Suprapubic skin (tissue), 3 donors: ENCODE data around the gene ZNF223.

Source experiments
- CTCF ChIP-seq, 2 donors: fragments of 200-600 bp in 1 of 2; fragments of 450-650 bp in 1 of 2; sonication (generic) in 1 of 2; IDR thresholded peaks; one replicate each; pipeline ENCODE4 v1.5.1; 2016 to 2019; ENCODE audit warnings: antibody characterized with exemption in 2 of 2, mild to moderate bottlenecking in 1 of 2, moderate library complexity in 1 of 2
- EP300 ChIP-seq: sonication (generic); formaldehyde crosslinking; IDR thresholded peaks from one replicate; pipeline ENCODE4 v1.6.1; 2017; ENCODE audit warnings: antibody characterized with exemption
- POLR2A ChIP-seq, 2 donors: fragments of 450-650 bp; IDR thresholded peaks; one replicate each; pipeline ENCODE4 v1.6.1; 2017; ENCODE audit warnings: antibody characterized with exemption in 2 of 2, mild to moderate bottlenecking in 2 of 2, moderate library complexity in 2 of 2

GRCh38 chr19:44021221-44021620 lies 30.6 kb upstream of the ZNF223 start:
- TF ChIP-seq CTCF (IDR thresholded peaks at IDR 0.05) (no peak), POLR2A (IDR thresholded peaks at IDR 0.05) (no peak), EP300 (no peak)
